SK-N-MC (cell line): ENCODE results near the gene COQ3.

Experiments used
- EZH2 ChIP-seq: fragments of 200-600 bp; sonication (generic); IDR thresholded peaks from one replicate; pipeline ENCODE4 v1.6.1; 2017; ENCODE audit warnings: antibody characterized with exemption
- POLR2AphosphoS5 ChIP-seq: IDR thresholded peaks from 2 replicates; pipeline ENCODE4 v1.6.1; 2012; ENCODE audit warnings: mild to moderate bottlenecking, low read depth, low read length, borderline replicate concordance

- no peak for TF ChIP-seq POLR2AphosphoS5
- TF ChIP-seq EZH2 = no peak
Measured at GRCh38 chr6:99334526-99335127, 59.4 kb downstream of the COQ3 start.
